Peyer's patch (tissue), 4 donors: ENCODE measurements around the gene FAM184A.

ENCODE experiments used
- CTCF ChIP-seq, 6 experiments: fragments of 450-650 bp in 4 of 6; fragments of 200-600 bp in 2 of 6; sonication (generic) in 1 of 6; IDR thresholded peaks; one replicate each; pipeline ENCODE4 v1.5.1; 2017 to 2019; ENCODE audit warnings: antibody characterized with exemption in 6 of 6, mild to moderate bottlenecking in 3 of 6, moderate library complexity in 1 of 6
- POLR2A ChIP-seq, 2 donors: fragments of 450-650 bp; IDR thresholded peaks; one replicate each; pipeline ENCODE4 v1.5.1; 2017; ENCODE audit warnings: antibody characterized with exemption in 2 of 2, mild to moderate bottlenecking in 2 of 2, moderate library complexity in 2 of 2

- no peak for TF ChIP-seq CTCF (IDR thresholded peaks at IDR 0.05)
- TF ChIP-seq POLR2A (IDR thresholded peaks at IDR 0.05): no peak
These were observed 147.0 kb downstream of the FAM184A start for GRCh38 chr6:118931436-118931835.
